Karpas-422 (cell line): ENCODE results near the gene PLOD3. TPM values are rescaled to one million over a fixed set of nuclear protein-coding genes. Genes with fewer than 3 reads are reported as not detected.

Experiments
- DNase-seq: peaks from one replicate; pipeline ENCODE4 v3.0.0-alpha.2; 2015
- H2AFZ ChIP-seq: fragments of 200-600 bp; sonication (generic); 2 replicates; pipeline ENCODE4 v1.6.1; 2014; ENCODE audit warnings: antibody characterized with exemption, low read length, mixed read lengths
- H3K27ac ChIP-seq: fragments of 200-600 bp; sonication (generic); 2 replicates; pipeline ENCODE4 v1.5.1; 2014; ENCODE audit warnings: mild to moderate bottlenecking, low read length, moderate library complexity
- H3K27me3 ChIP-seq: fragments of 200-600 bp; sonication (generic); 2 replicates; pipeline ENCODE4 v1.6.1; 2014; ENCODE audit warnings: low read length, mixed read lengths
- H3K36me3 ChIP-seq: fragments of 200-600 bp; sonication (generic); 2 replicates; pipeline ENCODE4 v1.6.1; 2014; ENCODE audit warnings: low read length, mixed read lengths; ENCODE audit not compliant: insufficient read depth
- H3K4me1 ChIP-seq: fragments of 200-600 bp; sonication (generic); 2 replicates; pipeline ENCODE4 v1.6.1; 2014; ENCODE audit warnings: mild to moderate bottlenecking, low read length, mixed read lengths
- H3K4me2 ChIP-seq: fragments of 200-600 bp; sonication (generic); 2 replicates; pipeline ENCODE4 v1.6.1; 2014; ENCODE audit warnings: low read length, low read depth, mild to moderate bottlenecking; ENCODE audit not compliant: poor library complexity, severe bottlenecking
- H3K4me3 ChIP-seq: fragments of 200-600 bp; sonication (generic); 2 replicates; pipeline ENCODE4 v1.5.1; 2014; ENCODE audit warnings: mild to moderate bottlenecking, antibody characterized with exemption, low read length, mixed read lengths
- H3K79me2 ChIP-seq: fragments of 200-600 bp; sonication (generic); 2 replicates; pipeline ENCODE4 v1.6.1; 2014; ENCODE audit warnings: mild to moderate bottlenecking, low read length, mixed read lengths
- H3K9ac ChIP-seq: fragments of 200-600 bp; sonication (generic); 2 replicates; pipeline ENCODE4 v1.6.0; 2014; ENCODE audit warnings: low read length
- H3K9me2 ChIP-seq: fragments of 200-600 bp; sonication (generic), shearing (Covaris generic); replicated peaks from 2 replicates; pipeline ENCODE4 v1.6.0; 2014; ENCODE audit warnings: mild to moderate bottlenecking, low read length, moderate library complexity; ENCODE audit not compliant: insufficient read depth
- H3K9me3 ChIP-seq: fragments of 300-700, 200-600 bp; sonication (generic); 2 replicates; pipeline ENCODE4 v1.6.1; 2014; ENCODE audit warnings: low read length, mixed read lengths
- H4K20me1 ChIP-seq: fragments of 200-600 bp; sonication (generic); 2 replicates; pipeline ENCODE4 v1.6.1; 2014; ENCODE audit warnings: mild to moderate bottlenecking, antibody characterized with exemption, low read length, low read depth; ENCODE audit not compliant: insufficient read depth
- total RNA-seq: library from RNA; depleted of rRNA; stranded (reverse); fragments of >200 nt; shearing (Covaris generic); gene quantifications from 2 replicates; pipeline ENCODE4 v1.2.3, GENCODE V29; 2014; ENCODE audit warnings: low replicate concordance

Gene PLOD3
- total RNA-seq, 1 experiment from 2014 or later, result 11.1 TPM

- DNase-seq, result no peak
- Histone ChIP-seq H3K36me3 (no peaks in the 10 kb centered on the region), H3K79me2 (no peaks in the 10 kb centered on the region), H3K9me3 (no peaks in the 10 kb centered on the region), H3K4me2 (no peak overlapping the region), H3K9me2 (no peaks in the 10 kb centered on the region), H3K27ac (no peak overlapping the region), H3K9ac (no peak overlapping the region), H2AFZ (no peak overlapping the region), H3K27me3 (no peaks in the 10 kb centered on the region), H3K4me3 (no peak overlapping the region), H4K20me1 (no peaks in the 10 kb centered on the region), H3K4me1 (peaks cover 7% of the 10 kb centered on the region)
These were observed 43.0 kb downstream of the PLOD3 start for GRCh38 chr7:101174322-101174854.

DNA sequence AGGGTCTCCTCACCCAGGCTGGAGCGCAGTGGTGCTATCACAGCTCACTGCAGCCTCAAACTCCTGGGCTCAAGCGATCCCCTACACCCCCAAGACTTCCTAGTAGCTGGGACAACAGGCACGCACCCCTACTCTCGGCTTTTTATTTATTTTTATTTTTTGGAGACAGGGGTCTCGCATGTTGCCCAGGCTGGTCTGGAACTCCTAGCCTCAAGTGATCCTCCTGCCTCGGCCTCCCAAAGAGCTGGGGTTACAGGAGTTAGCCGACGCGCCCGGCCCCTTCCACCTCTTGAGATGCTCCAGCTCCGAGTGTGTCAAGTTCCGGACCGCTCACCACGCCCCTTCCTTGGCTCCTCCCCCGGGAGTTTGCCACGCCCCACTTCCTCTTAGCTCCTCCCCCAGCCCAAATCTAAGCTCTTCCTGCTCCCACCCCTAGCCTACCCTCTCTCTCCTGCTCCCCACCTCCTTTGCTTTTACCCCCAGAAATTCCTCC, 43.6 kb downstream of the PLOD3 start:
- no peak overlapping the region for H2AFZ ChIP-seq
- no peak overlapping the region for H3K27ac ChIP-seq
- no peaks in the 10 kb centered on the region for H4K20me1 ChIP-seq
- peak; percentile 73 for DNase-seq
- H3K36me3 ChIP-seq, result no peaks in the 10 kb centered on the region
- no peaks in the 10 kb centered on the region for H3K9me3 ChIP-seq
- no peak overlapping the region for H3K9ac ChIP-seq
- peaks cover 9% of the 10 kb centered on the region for H3K4me1 ChIP-seq
- H3K9me2 ChIP-seq, result no peaks in the 10 kb centered on the region
- no peak overlapping the region for H3K4me3 ChIP-seq
- H3K4me2 ChIP-seq, result no peak overlapping the region
- H3K27me3 ChIP-seq, result no peaks in the 10 kb centered on the region
- H3K79me2 ChIP-seq, result no peaks in the 10 kb centered on the region

DNA sequence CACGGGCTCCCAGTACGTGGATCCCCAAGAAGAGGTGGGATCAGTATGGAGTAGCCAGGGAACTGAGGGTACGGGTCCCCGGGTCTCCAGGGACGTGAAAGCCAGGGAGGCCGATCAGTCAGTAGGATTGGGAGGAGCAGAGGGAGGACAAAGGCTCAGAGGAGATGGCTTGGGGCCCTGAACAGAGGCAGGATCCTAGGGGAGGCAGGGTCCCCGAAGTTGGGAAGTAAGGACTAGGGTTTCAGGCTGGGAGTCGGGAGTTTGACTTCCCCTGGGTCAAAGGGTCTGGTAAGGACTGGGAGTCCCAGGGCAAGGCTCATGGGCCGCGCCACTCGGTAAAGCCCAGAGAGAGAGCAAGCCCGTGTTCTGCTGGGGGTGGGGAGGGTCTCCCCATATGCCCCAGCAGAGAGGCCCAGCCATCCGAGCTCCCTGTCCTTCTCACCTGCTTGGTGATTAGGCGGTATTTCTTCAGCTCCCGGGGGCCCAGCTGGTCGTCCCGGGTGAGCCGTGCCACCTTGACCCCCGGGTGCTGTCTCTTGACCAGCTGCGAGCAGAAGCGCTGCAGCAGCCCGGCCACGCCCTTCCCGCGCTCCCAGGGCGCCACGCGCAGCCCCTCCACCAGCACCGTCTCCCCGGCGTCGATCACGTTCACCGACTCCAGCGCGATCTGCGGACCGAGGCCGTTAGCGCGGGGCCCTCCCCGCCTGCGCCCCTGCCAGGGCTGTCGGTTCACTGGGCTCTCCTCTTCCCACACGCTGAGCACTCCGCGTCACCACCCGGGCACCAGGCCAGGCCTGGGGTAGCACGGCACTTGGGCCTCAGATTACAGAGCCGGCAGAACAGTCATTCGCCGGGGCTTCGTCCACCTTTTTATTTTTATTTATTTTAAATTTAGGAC, 44.3 kb downstream of the PLOD3 start:
- Histone ChIP-seq H3K27ac (no peak overlapping the region), H3K4me3 (no peak overlapping the region), H3K9me3 (no peaks in the 10 kb centered on the region), H3K79me2 (no peaks in the 10 kb centered on the region), H3K36me3 (no peaks in the 10 kb centered on the region), H3K9ac (no peak overlapping the region), H3K4me1 (peaks cover 9% of the 10 kb centered on the region), H4K20me1 (no peaks in the 10 kb centered on the region), H3K27me3 (no peaks in the 10 kb centered on the region), H2AFZ (no peak overlapping the region), H3K9me2 (no peaks in the 10 kb centered on the region), H3K4me2 (no peak overlapping the region)
- DNase-seq, result no peak

DNA sequence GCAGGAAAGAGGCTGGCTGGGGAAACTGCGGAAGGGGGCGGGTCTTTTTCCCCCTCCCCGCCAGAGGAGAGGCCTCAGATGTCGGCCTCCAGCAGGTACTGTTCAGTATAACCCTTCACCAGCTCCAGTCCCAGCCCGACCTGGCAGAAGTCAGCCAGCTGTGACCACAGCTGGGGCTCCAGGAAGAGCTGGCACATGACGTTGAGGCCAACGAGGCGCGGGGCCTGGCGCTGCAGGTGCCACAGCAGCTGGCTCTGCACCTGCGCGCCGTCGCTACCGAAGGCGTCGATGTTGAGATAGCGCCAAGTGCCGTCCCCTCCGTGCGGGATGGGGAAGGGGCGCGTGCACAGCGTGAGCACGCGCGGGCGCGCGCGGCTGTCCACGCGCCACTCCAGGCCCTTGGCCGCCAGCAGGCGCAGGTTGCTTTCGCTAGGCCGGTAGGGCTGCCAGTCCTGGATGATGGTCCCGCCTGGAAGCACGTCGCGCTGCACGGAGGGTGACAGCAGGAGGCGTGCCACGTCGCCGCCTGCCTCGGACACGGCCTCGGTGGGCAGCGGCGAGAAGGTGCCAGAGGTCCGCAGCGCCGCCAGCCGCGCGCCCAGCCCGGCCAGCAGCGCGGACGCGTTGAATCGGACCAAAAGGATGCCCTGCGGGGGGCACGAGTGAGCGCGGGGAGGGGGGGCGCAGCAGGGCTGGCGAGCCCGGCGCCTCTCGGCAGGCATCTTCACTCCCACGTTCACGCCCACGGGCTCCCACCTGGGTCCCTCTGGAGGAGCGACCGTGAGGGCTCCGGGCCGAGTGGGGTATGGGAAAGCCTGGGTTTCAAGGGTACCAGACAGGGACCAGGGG, 45.2 kb downstream of the PLOD3 start:
- H3K79me2 ChIP-seq, result no peaks in the 10 kb centered on the region
- no peaks in the 10 kb centered on the region for H3K27me3 ChIP-seq
- H3K9me3 ChIP-seq, result no peaks in the 10 kb centered on the region
- no peaks in the 10 kb centered on the region for H3K9me2 ChIP-seq
- H3K4me3 ChIP-seq, result no peak overlapping the region
- DNase-seq, result no peak
- H3K9ac ChIP-seq, result no peak overlapping the region
- H3K27ac ChIP-seq, result no peak overlapping the region
- H3K36me3 ChIP-seq, result no peaks in the 10 kb centered on the region
- peaks cover 5% of the 10 kb centered on the region; the same call in 1 of the 2 replicates for H4K20me1 ChIP-seq
- peaks cover 9% of the 10 kb centered on the region for H3K4me1 ChIP-seq
- no peak overlapping the region for H3K4me2 ChIP-seq
- no peak overlapping the region for H2AFZ ChIP-seq

DNA sequence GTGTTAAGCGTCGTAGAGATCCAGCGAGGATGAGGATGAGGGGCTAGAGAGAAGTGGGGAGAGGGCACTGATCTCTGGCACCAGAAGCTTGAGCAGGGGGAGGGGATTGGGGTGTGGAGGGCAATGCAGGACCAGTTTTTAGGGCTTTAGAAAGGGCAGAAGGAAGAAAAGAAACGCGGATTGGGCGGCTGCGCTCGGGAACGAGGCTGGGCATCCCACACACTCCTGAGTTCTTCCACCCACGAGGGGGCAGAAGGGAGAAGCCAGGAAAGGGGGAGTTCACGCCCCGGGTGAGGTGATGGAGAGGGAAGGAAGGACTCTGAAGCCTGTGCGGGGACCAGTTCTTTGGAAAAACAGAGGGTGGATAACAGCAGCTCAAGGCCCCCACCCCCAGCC, 45.9 kb downstream of the PLOD3 start:
- peaks cover 8% of the 10 kb centered on the region; the same call in 1 of the 2 replicates for H4K20me1 ChIP-seq
- no peak overlapping the region for H3K4me3 ChIP-seq
- H3K4me1 ChIP-seq, result peaks cover 9% of the 10 kb centered on the region
- no peaks in the 10 kb centered on the region for H3K36me3 ChIP-seq
- no peak overlapping the region for H3K27ac ChIP-seq
- no peak overlapping the region for H3K4me2 ChIP-seq
- DNase-seq, result no peak
- H3K79me2 ChIP-seq, result no peaks in the 10 kb centered on the region
- H3K9me2 ChIP-seq, result no peaks in the 10 kb centered on the region
- no peak overlapping the region for H2AFZ ChIP-seq
- H3K27me3 ChIP-seq, result no peaks in the 10 kb centered on the region
- H3K9ac ChIP-seq, result no peak overlapping the region
- H3K9me3 ChIP-seq, result no peaks in the 10 kb centered on the region

DNA sequence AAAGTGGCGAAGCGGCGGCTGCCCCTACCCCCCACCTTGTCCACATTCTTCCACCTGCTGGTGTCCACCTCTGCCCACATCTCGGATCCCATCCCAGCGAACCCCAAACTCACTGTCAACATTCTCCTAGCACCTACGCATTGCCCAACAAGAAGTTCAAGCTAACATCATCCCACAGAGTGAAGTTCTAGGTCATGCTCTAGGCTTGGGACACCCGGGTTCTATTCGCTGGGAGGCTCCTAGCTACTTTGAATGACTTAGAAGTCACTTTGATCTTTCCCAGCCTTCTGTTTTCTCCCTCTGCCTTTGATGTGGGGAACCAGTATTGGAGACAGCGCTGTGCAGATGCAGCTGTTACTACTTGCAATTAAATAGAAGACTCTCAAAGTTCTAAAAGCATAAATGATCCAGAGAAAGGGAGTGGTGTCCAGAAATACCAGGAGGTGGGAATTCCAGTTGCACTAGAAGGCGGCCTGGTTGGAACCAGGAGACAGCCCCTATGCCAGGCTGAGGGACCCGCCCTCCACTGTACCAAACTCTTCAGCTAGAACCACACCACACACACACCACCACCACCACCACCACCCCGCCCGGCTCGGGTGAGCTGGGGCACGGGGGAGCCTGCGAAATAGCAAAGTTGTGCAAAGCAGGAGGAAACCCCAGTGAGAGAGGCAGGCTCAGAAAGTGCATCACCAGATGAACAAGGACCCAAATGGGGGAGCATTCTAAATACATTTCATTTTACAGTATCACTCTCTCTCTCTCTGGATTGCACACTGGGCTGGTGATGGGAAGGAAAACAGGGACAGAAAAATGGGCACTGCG, 46.6 kb downstream of the PLOD3 start:
- H3K4me2 ChIP-seq, result no peak overlapping the region
- H3K4me3 ChIP-seq, result no peak overlapping the region
- H3K27ac ChIP-seq, result no peak overlapping the region

DNA sequence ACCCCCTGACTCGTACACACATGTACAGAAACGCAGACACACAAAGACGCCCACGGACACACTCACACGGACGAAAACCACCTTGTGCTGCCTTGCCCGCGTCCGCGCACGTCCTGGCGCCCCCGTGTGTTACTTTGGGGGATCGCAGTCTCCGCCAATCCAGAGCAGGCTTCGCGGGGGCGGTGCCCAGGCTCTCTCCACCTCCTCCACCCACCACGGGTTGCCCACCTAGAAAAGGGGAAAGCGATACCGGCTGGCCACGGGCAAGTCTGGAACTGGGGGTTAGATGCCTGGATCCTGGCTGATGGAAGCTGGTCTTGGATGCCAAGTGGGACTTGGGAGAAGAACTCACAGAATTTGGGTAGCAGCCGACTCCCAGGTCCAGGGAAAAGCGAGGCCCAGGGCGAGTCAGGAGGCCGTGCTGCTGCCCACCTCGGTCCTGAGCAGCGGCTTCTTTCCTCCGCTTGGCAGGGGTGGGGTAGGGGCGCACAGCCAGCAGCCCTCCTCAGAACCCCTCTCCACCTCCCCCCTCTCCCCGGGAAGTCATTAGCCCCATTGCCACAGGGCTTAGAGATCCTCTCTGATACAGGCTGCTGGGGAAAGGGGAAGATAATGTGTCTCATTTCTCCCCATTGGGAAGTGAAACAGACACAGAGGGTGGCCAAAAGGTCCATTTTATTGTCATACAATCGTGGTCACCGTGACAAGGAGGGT, 47.4 kb downstream of the PLOD3 start:
- Histone ChIP-seq H2AFZ (no peak overlapping the region), H4K20me1 (peaks cover 18% of the 10 kb centered on the region), H3K36me3 (no peaks in the 10 kb centered on the region), H3K4me3 (no peak overlapping the region), H3K4me1 (peaks cover 19% of the 10 kb centered on the region), H3K27me3 (no peaks in the 10 kb centered on the region), H3K79me2 (no peaks in the 10 kb centered on the region), H3K9ac (no peak overlapping the region), H3K9me3 (no peaks in the 10 kb centered on the region), H3K9me2 (no peaks in the 10 kb centered on the region), H3K27ac (no peak overlapping the region), H3K4me2 (peak overlapping the region; percentile 22)
- peak; percentile 92 for DNase-seq

More for the DNA sequence above, 46.6 kb downstream of the PLOD3 start:
- Histone ChIP-seq H3K9me2 (no peaks in the 10 kb centered on the region), H3K79me2 (no peaks in the 10 kb centered on the region), H4K20me1 (peaks cover 13% of the 10 kb centered on the region; the same call in 1 of the 2 replicates), H3K27me3 (no peaks in the 10 kb centered on the region), H3K9me3 (no peaks in the 10 kb centered on the region), H3K4me1 (peaks cover 12% of the 10 kb centered on the region), H2AFZ (no peak overlapping the region), H3K9ac (no peak overlapping the region), H3K36me3 (no peaks in the 10 kb centered on the region)
- DNase-seq, result no peak
